Measurements from ENCODE around the gene PPIF. TPM values are rescaled to one million over a fixed set of nuclear protein-coding genes. Genes with fewer than 3 reads are reported as not detected.

PPIF gene
- total and polyA plus RNA-seq, 2 of the 13 experiments (the other 11 are each of a cell fraction or from before 2014, with no cell fraction given) = 147 to 157 TPM

GRCh38 chr10:79374312-79375191 is 27.3 kb downstream of the PPIF start (continued):
- TF ChIP-seq MAFK (conservative IDR thresholded peaks at IDR 0.05 in 1 of 2, IDR thresholded peaks at IDR 0.05 in 1 of 2; ENCODE audit: low read length in 2 of 2) (peak in 1 of 2 experiments; percentile 35; a peak in 3 of 4 replicates), ZNF446 (CRISPR knock-in tag; IDR thresholded peaks at IDR 0.05) (no peak), ZNF589 (CRISPR knock-in tag; conservative IDR thresholded peaks at IDR 0.05) (no peak), SP4 (CRISPR knock-in tag; IDR thresholded peaks at IDR 0.05) (0 out of 2 replicates have a peak, but pooled peaks have one; percentile 9), ZNF614 (CRISPR knock-in tag; IDR thresholded peaks at IDR 0.05; ENCODE audit: borderline replicate concordance) (no peak), ZNF710 (CRISPR knock-in tag; IDR thresholded peaks at IDR 0.05; ENCODE audit: borderline replicate concordance) (no peak), ZNF773 (CRISPR knock-in tag; IDR thresholded peaks at IDR 0.05; ENCODE audit: borderline replicate concordance) (no peak), SNRNP70 (IDR thresholded peaks at IDR 0.05; ENCODE audit: low read depth, low read length) (no peak), PATZ1 (CRISPR knock-in tag; IDR thresholded peaks at IDR 0.05) (0 out of 2 replicates have a peak, but pooled peaks have one; percentile 15), MED13 (CRISPR knock-in tag; IDR thresholded peaks at IDR 0.05) (no peak), PCBP2 (optimal IDR thresholded peaks at IDR 0.05; ENCODE audit: low read depth, low read length, poor library complexity, severe bottlenecking) (no peak), ZNF281 (CRISPR knock-in tag; IDR thresholded peaks at IDR 0.05; ENCODE audit: borderline replicate concordance) (no peak), NKX3-1 (CRISPR knock-in tag; IDR thresholded peaks at IDR 0.05) (no peak), ZNF790 (CRISPR knock-in tag; IDR thresholded peaks at IDR 0.05; ENCODE audit: borderline replicate concordance) (no peak), RBFOX2 (IDR thresholded peaks at IDR 0.05; ENCODE audit: low read depth, low read length) (no peak), ZNF350 (CRISPR knock-in tag; IDR thresholded peaks at IDR 0.05; ENCODE audit: borderline replicate concordance, low read depth) (0 out of 2 replicates have a peak, but pooled peaks have one; percentile 11), PAXIP1 (CRISPR knock-in tag; conservative IDR thresholded peaks at IDR 0.05) (0 out of 2 replicates have a peak, but pooled peaks have one; percentile 25)

Data from HepG2 (cell line).